NCI-H1105 treated with DMSO at 0.1 percent for 48 hours (cell line): ENCODE data around the gene MALT1.
A peak's percentile ranks its signal among the peaks of the same experiment; 100 is the strongest.

Experiments
- DNase-seq: peaks from one replicate; lab custom pipeline; 2025; lab: John Stamatoyannopoulos, UW

Gene MALT1

DNA sequence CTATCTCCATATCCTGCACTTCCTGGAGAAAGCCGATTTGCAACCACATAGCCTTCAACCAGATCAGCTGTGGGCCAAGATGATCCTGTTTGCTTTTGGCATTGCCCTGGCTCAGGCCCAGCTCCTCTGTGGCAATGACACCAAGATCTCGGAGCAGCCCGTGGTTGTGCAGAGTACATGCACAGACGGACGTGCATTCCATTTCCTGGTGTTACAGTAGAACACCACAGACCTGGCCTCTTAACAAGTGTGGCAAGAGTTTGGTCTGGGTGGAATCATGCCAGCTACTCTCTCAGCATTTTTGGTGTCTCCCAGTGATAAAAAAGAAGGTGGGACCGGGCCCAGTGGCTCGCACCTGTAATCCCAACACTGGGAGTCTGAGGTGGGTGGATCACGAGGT is 20.0 kb downstream of the MALT1 start:
- no peak for DNase-seq

DNA sequence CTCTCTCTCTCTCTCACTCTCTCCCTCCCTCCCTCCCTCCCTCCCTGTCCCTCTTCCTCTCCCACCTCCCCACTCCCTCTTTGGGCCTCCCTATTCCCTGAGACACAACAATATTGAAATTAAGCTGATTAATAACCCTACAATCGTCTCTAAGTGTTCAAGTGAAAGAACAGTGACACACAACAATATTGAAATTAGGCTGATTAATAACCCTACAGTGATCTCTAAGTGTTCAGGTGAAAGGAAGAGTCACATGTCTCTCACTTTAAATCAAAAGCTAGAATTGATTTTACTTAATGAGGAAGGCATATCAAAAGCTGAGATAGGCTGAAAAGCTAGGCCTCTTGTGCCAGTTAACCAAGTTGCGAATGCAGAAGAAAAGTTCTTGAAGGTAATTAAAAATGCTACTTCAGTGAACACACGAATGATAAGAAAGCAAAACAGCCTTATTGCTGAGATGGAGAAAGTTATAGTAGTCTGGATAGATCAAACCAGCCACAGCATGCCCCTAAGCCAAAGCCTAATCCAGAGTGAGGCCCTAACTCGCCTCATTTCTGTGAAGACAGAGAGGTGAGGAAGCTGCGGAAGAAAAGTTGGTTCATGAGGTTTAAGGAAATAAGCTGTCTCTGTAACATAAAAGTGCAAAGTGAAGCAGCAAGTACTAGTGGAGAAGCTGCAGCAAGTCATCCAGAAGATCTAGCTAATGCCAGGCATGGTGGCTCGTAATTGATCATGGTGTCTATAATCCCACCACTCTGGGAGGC is 21.3 kb downstream of the MALT1 start:
- DNase-seq = no peak

DNA sequence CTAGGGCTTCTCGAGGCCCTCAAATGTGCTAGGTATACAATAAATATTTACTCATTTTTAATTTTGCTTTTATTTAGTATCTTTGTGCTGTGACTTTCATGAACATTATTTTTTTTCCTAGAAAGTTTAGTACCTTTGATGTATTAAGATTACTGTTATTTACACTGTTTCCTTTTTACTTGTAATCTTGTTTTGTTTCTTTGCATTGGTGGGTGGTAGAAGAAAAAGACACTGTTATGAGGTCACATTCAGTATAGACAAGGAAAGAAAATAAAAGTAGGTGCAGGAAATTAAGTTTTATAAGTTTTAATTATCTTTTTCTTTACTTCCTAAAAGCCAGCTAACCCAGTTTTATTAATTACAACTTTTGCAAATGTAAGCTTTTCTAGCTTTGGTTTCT is 23.0 kb downstream of the MALT1 start:
- DNase-seq = no peak

DNA sequence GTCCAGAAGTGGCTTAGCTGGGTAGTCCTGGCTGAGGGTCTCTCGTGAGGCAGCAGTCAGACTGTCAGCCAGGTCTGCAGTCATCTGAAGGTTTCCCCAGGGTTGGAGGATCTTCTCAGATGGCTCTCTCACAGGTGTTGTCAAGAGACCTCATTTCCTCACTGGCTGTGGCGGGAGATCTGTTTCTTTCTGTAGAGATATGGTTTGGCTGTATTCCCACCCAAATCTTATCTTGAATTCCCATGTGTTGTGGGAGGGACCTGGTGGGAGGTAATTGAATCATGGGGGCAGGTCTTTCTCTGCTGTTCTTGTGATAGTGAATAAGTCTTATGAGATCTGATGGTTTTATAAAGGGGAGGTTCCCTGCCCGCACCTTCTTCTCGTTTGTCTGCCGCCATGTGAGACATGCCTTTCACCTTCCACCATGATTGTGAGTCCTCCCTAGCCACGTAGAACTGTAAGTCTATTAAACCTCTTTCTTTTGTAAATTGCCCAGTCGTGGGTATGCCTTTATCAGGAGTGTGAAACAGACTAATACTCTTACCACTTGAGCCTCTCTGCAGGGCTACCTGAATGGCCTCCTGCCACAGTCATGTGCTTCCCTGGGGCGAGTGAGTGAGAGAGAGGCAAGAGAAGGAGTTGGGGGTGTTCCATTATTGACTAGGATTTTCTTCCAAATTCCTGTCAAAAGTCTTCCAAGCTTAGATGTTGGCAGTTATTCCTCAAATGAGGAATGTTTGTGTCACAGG is 23.6 kb downstream of the MALT1 start:
- DNase-seq = no peak

GRCh38 chr18:58695772-58696171 is 24.5 kb downstream of the MALT1 start:
- DNase-seq = no peak

GRCh38 chr18:58697146-58697545 is 25.9 kb downstream of the MALT1 start:
- no peak for DNase-seq

GRCh38 chr18:58698701-58699193 is 27.5 kb downstream of the MALT1 start:
- no peak for DNase-seq

GRCh38 chr18:58699551-58699950 is 28.3 kb downstream of the MALT1 start:
- DNase-seq = peak; percentile 47

- no peak for DNase-seq
Measured at GRCh38 chr18:58700209-58700608, 28.9 kb downstream of the MALT1 start.

DNA sequence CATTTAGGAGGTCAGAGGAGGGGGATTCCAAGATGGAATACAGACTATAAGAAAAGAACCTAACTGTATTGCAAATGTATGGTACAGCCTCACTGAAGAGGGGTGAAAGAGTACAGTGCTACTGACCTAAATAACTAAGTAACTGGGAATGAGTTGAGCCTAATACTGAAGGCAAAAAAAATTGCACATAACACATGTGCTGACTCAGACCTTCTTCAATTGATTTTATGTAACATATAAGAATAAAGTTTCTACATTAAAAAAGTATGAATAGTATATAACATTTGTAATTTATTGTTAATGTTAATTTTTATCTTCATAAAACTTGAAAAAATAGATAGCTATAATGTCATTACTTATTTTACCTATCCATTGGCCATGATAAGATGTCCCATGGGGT is 41.7 kb downstream of the MALT1 start:
- no peak for DNase-seq

GRCh38 chr18:58714259-58714658 is 43.0 kb downstream of the MALT1 start:
- DNase-seq = no peak

DNA sequence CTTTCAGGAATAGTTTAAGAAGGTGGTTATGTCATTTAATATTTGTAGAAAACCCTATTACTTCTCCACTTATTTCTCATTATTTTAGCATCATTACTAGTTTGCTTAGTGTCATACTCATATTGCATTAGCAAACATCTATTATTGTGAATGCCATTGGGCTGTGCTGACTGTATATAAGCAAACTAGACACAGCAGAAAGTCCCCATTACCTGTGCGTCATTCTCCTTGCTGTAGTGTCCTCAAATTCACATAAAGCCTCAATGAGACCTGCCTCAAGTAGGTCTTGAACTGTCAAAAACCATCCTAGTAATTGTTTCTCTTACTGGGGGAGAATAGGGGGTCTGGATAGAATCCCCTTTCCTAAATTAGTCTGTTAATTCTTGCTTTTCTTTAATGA is 43.6 kb downstream of the MALT1 start:
- DNase-seq = no peak

GRCh38 chr18:58715540-58715939 is 44.3 kb downstream of the MALT1 start:
- DNase-seq = no peak

DNA sequence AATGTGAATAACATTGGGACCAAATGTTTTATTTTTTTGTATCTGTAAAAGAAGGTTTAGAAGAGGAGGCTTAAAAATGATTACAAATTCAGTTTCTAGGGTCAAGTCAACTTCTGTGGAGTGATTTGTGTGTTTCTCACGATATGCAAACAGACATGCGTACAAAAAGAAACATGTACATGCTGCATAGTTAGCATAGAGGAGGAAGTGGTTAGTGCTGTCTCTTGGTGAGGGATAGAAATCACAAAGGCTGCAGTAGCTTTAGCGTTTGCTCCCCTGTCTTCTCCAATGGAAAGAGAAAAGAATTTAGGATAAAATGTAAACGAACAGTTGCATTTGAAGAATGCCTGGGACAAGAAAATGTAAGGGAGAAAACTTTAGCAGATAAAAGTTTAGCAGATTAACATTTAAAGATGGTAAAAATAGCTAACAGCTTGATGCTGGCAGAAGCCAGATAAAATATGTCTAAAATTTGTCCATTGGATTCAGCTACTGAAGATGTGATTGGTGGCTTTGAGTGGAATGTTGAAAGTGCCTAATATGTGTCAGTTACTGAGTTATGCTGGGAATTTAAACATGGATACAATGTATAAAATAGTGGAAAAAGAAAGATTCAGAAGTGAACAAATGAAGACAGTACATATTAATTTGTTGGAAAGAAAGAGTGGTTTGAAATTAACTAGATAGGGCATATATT is 44.9 kb downstream of the MALT1 start:
- DNase-seq = no peak

GRCh38 chr18:58721566-58722239 is 50.4 kb downstream of the MALT1 start:
- DNase-seq = no peak

DNA sequence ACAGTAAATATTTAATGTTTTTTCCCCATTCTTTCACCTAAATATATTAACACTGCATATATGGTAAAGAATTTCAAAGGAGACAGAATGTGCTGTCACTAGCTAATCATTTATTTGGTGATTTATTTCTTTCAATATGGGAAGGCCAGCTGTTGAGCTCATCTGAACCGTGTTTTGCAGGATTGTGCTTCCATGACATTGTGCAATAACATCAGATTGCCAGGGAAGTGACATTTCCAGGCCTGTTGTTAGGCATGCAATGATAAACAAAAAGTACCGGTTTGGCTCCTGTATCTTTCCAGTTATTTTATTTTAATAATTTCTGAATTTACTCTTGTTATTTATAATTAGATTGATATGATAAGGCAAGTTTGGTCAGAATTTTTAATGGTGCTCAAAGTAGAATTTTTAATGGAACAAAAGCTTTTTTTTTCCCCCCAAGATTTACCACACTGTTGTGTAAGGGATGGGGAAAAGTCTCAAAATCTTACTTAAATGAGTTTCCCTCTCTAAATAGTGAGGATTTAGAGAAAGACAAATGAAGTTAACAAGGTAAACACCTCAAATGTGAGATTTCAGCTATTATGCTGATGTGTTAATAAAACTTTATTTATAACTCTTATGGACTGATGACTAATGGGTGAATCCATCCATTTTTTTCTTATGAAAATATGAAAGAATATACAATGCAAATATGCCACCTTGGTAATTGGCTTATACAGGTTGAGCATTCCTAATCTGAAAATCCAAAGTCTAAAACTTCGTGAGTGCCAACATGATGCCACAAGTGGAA is 52.7 kb downstream of the MALT1 start:
- DNase-seq = no peak

- DNase-seq = no peak
Measured at GRCh38 chr18:58726671-58727070, 55.4 kb downstream of the MALT1 start.

DNA sequence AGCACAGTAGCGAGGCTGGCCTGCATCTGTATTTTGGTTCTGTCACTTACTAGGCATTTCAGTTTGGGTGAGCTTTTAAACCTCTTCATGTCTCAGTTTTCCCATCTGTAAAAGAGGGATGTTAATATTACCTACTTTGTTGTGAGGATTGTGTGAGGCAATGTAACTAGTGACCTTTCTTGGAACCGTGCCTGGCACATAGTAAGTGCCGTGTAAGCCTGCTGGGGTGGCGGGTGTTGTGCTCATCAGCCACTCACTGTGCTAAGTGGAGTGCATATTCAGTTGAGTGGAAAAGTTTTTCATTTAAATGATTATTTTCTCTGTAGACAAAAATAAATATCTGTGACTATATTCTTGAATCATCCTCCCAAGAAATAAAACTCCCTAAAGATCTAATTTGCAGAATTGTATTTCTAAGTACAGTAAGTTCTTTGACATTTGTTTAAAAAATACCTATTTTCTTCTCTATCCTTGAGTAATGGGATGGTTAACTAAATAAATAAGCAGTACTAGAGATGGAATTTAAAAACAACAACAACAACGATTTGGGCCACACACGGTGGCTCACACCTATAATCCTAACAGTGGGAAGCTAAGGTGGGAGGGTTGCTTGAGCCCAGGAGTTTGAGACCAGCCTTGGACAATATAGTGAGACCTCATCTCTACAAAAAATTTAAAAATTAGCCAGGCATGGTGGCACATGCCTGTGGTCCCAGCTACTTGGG is 56.7 kb downstream of the MALT1 start:
- DNase-seq = no peak

DNA sequence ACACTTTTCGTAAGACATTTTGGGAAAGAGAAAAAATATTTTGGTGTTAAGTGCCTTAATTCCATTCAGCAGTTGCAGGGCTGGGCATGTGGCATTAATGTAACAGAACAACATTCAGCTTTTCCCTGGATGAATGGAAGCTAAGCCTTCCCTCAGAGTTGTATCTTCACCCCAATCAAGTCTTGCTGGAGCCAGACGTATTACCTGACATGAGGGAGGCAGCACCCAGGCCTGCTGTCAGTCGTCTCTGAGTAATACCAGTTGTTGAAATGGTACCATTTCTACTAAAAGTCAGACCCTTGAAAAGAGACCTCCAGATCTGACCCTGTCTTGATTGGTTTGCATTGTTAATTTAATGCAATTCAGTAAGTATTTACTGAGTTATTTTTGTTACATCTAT is 57.5 kb downstream of the MALT1 start:
- no peak for DNase-seq

DNA sequence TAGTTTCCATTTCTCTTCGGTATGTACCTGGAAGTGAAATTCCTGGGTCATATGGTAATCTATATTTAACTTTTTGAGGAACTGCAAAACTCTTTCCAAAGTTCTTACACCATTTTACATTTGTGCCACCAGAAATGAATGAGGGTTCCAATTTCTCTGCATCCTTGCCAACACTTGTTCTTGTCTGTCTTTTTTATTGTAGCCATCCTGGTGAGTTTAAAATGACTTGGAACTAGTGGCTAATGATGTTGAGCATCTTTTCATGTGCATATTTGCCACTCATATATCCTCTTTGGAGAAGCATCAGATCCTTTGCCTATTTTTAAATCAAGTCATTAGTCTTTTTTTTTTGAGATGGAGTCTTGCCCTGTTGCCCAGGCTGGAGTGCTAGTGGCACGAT is 59.4 kb downstream of the MALT1 start:
- no peak for DNase-seq

- no peak for DNase-seq
Measured at GRCh38 chr18:58732471-58732870, 61.2 kb downstream of the MALT1 start.
